Measurements from ENCODE around the gene ATP2B3.

GRCh38 chrX:153608806-153609205 lies 91.4 kb downstream of the ATP2B3 start:
- TF ChIP-seq CTCF (IDR thresholded peaks at IDR 0.05; ENCODE audit: insufficient read depth, low read length, poor library complexity, severe bottlenecking) (no peak), EZH2phosphoT487 (conservative IDR thresholded peaks at IDR 0.05; ENCODE audit: low read length) (no peak)

Measured in SU-DHL-6 (cell line).